Peyer's patch (tissue), 4 donors: Measurements from ENCODE around the gene APOBEC3G.
"Not testable (repeated sequence)": the region's sequence is repeated elsewhere in the genome, so short reads cannot be mapped to it uniquely, and the experiment has no call there.

Experiments used
- POLR2A ChIP-seq, 2 donors: fragments of 450-650 bp; IDR thresholded peaks; one replicate each; pipeline ENCODE4 v1.5.1; 2017; ENCODE audit warnings: antibody characterized with exemption in 2 of 2, mild to moderate bottlenecking in 2 of 2, moderate library complexity in 2 of 2
- TF ChIP-seq, protein P1 (sequence below), 6 experiments: fragments of 450-650 bp in 4 of 6; fragments of 200-600 bp in 2 of 6; sonication (generic) in 1 of 6; IDR thresholded peaks; one replicate each; pipeline ENCODE4 v1.5.1; 2017 to 2019; ENCODE audit warnings: antibody characterized with exemption in 6 of 6, mild to moderate bottlenecking in 3 of 6, moderate library complexity in 1 of 6

- TF ChIP-seq POLR2A (IDR thresholded peaks at IDR 0.05): not testable (repeated sequence)
- TF ChIP-seq, protein P1, sequence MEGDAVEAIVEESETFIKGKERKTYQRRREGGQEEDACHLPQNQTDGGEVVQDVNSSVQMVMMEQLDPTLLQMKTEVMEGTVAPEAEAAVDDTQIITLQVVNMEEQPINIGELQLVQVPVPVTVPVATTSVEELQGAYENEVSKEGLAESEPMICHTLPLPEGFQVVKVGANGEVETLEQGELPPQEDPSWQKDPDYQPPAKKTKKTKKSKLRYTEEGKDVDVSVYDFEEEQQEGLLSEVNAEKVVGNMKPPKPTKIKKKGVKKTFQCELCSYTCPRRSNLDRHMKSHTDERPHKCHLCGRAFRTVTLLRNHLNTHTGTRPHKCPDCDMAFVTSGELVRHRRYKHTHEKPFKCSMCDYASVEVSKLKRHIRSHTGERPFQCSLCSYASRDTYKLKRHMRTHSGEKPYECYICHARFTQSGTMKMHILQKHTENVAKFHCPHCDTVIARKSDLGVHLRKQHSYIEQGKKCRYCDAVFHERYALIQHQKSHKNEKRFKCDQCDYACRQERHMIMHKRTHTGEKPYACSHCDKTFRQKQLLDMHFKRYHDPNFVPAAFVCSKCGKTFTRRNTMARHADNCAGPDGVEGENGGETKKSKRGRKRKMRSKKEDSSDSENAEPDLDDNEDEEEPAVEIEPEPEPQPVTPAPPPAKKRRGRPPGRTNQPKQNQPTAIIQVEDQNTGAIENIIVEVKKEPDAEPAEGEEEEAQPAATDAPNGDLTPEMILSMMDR (IDR thresholded peaks at IDR 0.05): not testable (repeated sequence)
Measured at GRCh38 chr22:39051844-39052495, 25.1 kb upstream of the APOBEC3G start.
